ENCODE measurements around the gene TMEM217. TPM values are rescaled to one million over a fixed set of nuclear protein-coding genes. Genes with fewer than 3 reads are reported as not detected.
A peak's percentile ranks its signal among the peaks of the same experiment; 100 is the strongest.

The TMEM217 gene
- total and polyA plus RNA-seq, 2 experiments from 2014 or later = 0.87 to 2.1 TPM

- no peaks in the 10 kb centered on the region for H3K79me2 ChIP-seq
- no peaks in the 10 kb centered on the region for H3K9me3 ChIP-seq (ENCODE audit: low read depth)
- no peaks in the 10 kb centered on the region for H4K20me1 ChIP-seq (ENCODE audit: insufficient read depth, poor library complexity, severe bottlenecking)
- peaks cover 25% of the 10 kb centered on the region for H3K4me1 ChIP-seq (ENCODE audit: insufficient read depth)
- H2AFZ ChIP-seq = no peak overlapping the region
- H3K27ac ChIP-seq = no peak overlapping the region
- no peak overlapping the region for H3K4me3 ChIP-seq
- no peaks in the 10 kb centered on the region for H3K9me2 ChIP-seq (replicated peaks; ENCODE audit: insufficient read depth)
- H3K36me3 ChIP-seq (replicated peaks; ENCODE audit: insufficient read depth, low read depth) = no peaks in the 10 kb centered on the region
- DNase-seq (ENCODE audit: low spot score) = no peak
- no peaks in the 10 kb centered on the region for H3K27me3 ChIP-seq
- no peak for TF ChIP-seq EZH2phosphoT487 (IDR thresholded peaks at IDR 0.05; ENCODE audit: low read depth, severe bottlenecking, unreplicated experiment)
- no peak for TF ChIP-seq CTCF (IDR thresholded peaks at IDR 0.05; ENCODE audit: poor library complexity)
- TF ChIP-seq EZH2 (IDR thresholded peaks at IDR 0.05; ENCODE audit: borderline replicate concordance) = no peak
- no peak overlapping the region for H3K4me2 ChIP-seq
- WGBS (ENCODE audit: low lambda C conversion rate, missing lambda C conversion rate) = 86% methylated on average over 9 of the region's 9 CpGs
These were observed 51.3 kb downstream of the TMEM217 start for GRCh38 chr6:37206622-37207021.

- no peaks in the 10 kb centered on the region for H3K79me2 ChIP-seq
- no peak for TF ChIP-seq CTCF (IDR thresholded peaks at IDR 0.05; ENCODE audit: poor library complexity)
- no peak for TF ChIP-seq EZH2 (IDR thresholded peaks at IDR 0.05; ENCODE audit: borderline replicate concordance)
- TF ChIP-seq EZH2phosphoT487 (IDR thresholded peaks at IDR 0.05; ENCODE audit: low read depth, severe bottlenecking, unreplicated experiment) = no peak
- no peaks in the 10 kb centered on the region for H3K27me3 ChIP-seq
- WGBS (ENCODE audit: low lambda C conversion rate, missing lambda C conversion rate) = 94% methylated on average over 4 of the region's 4 CpGs
- H4K20me1 ChIP-seq (ENCODE audit: insufficient read depth, poor library complexity, severe bottlenecking) = no peaks in the 10 kb centered on the region
- DNase-seq (ENCODE audit: low spot score) = no peak
- no peak overlapping the region for H3K4me2 ChIP-seq
- H3K4me3 ChIP-seq = no peak overlapping the region
- no peak overlapping the region for H2AFZ ChIP-seq
- no peaks in the 10 kb centered on the region for H3K9me2 ChIP-seq (replicated peaks; ENCODE audit: insufficient read depth)
- H3K36me3 ChIP-seq (replicated peaks; ENCODE audit: insufficient read depth, low read depth) = no peaks in the 10 kb centered on the region
- H3K4me1 ChIP-seq (ENCODE audit: insufficient read depth) = peaks cover 25% of the 10 kb centered on the region
- no peak overlapping the region for H3K27ac ChIP-seq
- H3K9me3 ChIP-seq (ENCODE audit: low read depth) = no peaks in the 10 kb centered on the region
These were observed 52.0 kb downstream of the TMEM217 start for GRCh38 chr6:37205997-37206340.

GRCh38 chr6:37205175-37205996 lies 52.6 kb downstream of the TMEM217 start:
- H3K9me3 ChIP-seq (ENCODE audit: low read depth) = no peaks in the 10 kb centered on the region
- peaks cover 25% of the 10 kb centered on the region for H3K4me1 ChIP-seq (ENCODE audit: insufficient read depth)
- no peaks in the 10 kb centered on the region for H3K79me2 ChIP-seq
- 84% methylated on average over 13 of the region's 13 CpGs for WGBS (ENCODE audit: low lambda C conversion rate, missing lambda C conversion rate)
- H3K27me3 ChIP-seq = peaks cover 4% of the 10 kb centered on the region
- no peak overlapping the region for H2AFZ ChIP-seq
- H3K36me3 ChIP-seq (replicated peaks; ENCODE audit: insufficient read depth, low read depth) = no peaks in the 10 kb centered on the region
- no peaks in the 10 kb centered on the region for H3K9me2 ChIP-seq (replicated peaks; ENCODE audit: insufficient read depth)
- no peaks in the 10 kb centered on the region for H4K20me1 ChIP-seq (ENCODE audit: insufficient read depth, poor library complexity, severe bottlenecking)
- DNase-seq (ENCODE audit: low spot score) = no peak
- no peak overlapping the region for H3K4me2 ChIP-seq
- no peak overlapping the region for H3K4me3 ChIP-seq
- H3K27ac ChIP-seq = peak overlapping the region; percentile 26
- TF ChIP-seq EZH2 (IDR thresholded peaks at IDR 0.05; ENCODE audit: borderline replicate concordance) (no peak), CTCF (IDR thresholded peaks at IDR 0.05; ENCODE audit: poor library complexity) (no peak), EZH2phosphoT487 (IDR thresholded peaks at IDR 0.05; ENCODE audit: low read depth, severe bottlenecking, unreplicated experiment) (no peak)

Measured in hepatocyte (in vitro differentiated cells).